GM23338 (cell line): Measurements from ENCODE around the gene MRPL37. TPM values are rescaled to one million over a fixed set of nuclear protein-coding genes. Genes with fewer than 3 reads are reported as not detected.
"Not testable (repeated sequence)": the region's sequence is repeated elsewhere in the genome, so short reads cannot be mapped to it uniquely, and the experiment has no call there.

Experiments used
- ATAC-seq: fragments of 200-7000 bp; cut with Tn5 transposase; 3 replicates; pipeline ENCODE4 v1.9.1; 2020
- DNase-seq: peaks from one replicate; pipeline ENCODE4 v3.0.0-alpha.2; 2015; ENCODE audit warnings: low spot score
- H2AFZ ChIP-seq: fragments of 200-600 bp; sonication (generic); 2 replicates; pipeline ENCODE4 v1.8.0; 2016; ENCODE audit warnings: antibody characterized with exemption, mild to moderate bottlenecking, moderate library complexity
- H3F3A ChIP-seq: fragments of 200-600 bp; sonication (generic); replicated peaks from 2 replicates; pipeline ENCODE4 v1.8.0; 2017; ENCODE audit warnings: antibody characterized with exemption, mixed run types, low read depth
- H3K27ac ChIP-seq: fragments of 200-600 bp; sonication (generic); 2 replicates; pipeline ENCODE4 v1.6.1; 2016; ENCODE audit warnings: low read depth
- H3K27me3 ChIP-seq: fragments of 200-600 bp; sonication (generic); 2 replicates; pipeline ENCODE4 v1.8.0; 2016; ENCODE audit warnings: mild to moderate bottlenecking, mixed run types, moderate library complexity; ENCODE audit not compliant: insufficient read depth
- H3K36me3 ChIP-seq: fragments of 200-600 bp; sonication (generic); 2 replicates; pipeline ENCODE4 v1.8.0; 2016; ENCODE audit warnings: mild to moderate bottlenecking; ENCODE audit not compliant: insufficient read depth
- H3K4me1 ChIP-seq: fragments of 200-600 bp; sonication (generic); 2 replicates; pipeline ENCODE4 v1.8.0; 2016; ENCODE audit warnings: mild to moderate bottlenecking, moderate library complexity; ENCODE audit not compliant: insufficient read depth
- H3K4me2 ChIP-seq: fragments of 200-600 bp; sonication (generic); 2 replicates; pipeline ENCODE4 v1.7.1; 2017; ENCODE audit warnings: mixed run types
- H3K4me3 ChIP-seq: fragments of 200-600 bp; sonication (generic); 2 replicates; pipeline ENCODE4 v1.6.1; 2016; ENCODE audit warnings: mixed run types
- H3K79me2 ChIP-seq: fragments of 200-600 bp; sonication (generic); replicated peaks from 2 replicates; pipeline ENCODE4 v1.8.0; 2017; ENCODE audit warnings: mild to moderate bottlenecking; ENCODE audit not compliant: insufficient read depth
- H3K9me2 ChIP-seq: fragments of 200-600 bp; sonication (generic); 2 replicates; pipeline ENCODE4 v1.8.0; 2017; ENCODE audit not compliant: insufficient read depth
- H4K20me1 ChIP-seq: fragments of 200-600 bp; sonication (generic); replicated peaks from 2 replicates; pipeline ENCODE4 v1.8.0; 2017; ENCODE audit warnings: mild to moderate bottlenecking; ENCODE audit not compliant: insufficient read depth
- H3K27ac Mint-ChIP-seq: 2 replicates; pipeline ENCODE4 v1.8.0; 2020; ENCODE audit warnings: inconsistent platforms, mild to moderate bottlenecking, moderate library complexity, mixed read lengths
- H3K27me3 Mint-ChIP-seq: 3 replicates; pipeline ENCODE4 v1.8.0; 2022; ENCODE audit warnings: low read depth, mild to moderate bottlenecking, moderate library complexity, mixed read lengths, inconsistent platforms; ENCODE audit not compliant: insufficient read depth, poor library complexity
- H3K36me3 Mint-ChIP-seq: 3 replicates; pipeline ENCODE4 v1.8.0; 2021; ENCODE audit warnings: low read depth, mild to moderate bottlenecking, inconsistent platforms, moderate library complexity, mixed read lengths
- H3K4me1 Mint-ChIP-seq: 3 replicates; pipeline ENCODE4 v1.8.0; 2020; ENCODE audit warnings: mild to moderate bottlenecking, inconsistent platforms, mixed read lengths
- H3K4me3 Mint-ChIP-seq: 3 replicates; pipeline ENCODE4 v1.8.0; 2021; ENCODE audit warnings: moderate library complexity, mild to moderate bottlenecking, inconsistent platforms, mixed read lengths
- H3K9me3 Mint-ChIP-seq: 3 replicates; pipeline ENCODE4 v1.8.0; 2020; ENCODE audit warnings: moderate library complexity, mild to moderate bottlenecking, inconsistent platforms, mixed read lengths
- CREB1 ChIP-seq: fragments of 250-450 bp; sonication (Bioruptor Pico); IDR thresholded peaks from 2 replicates; pipeline ENCODE4 v1.5.0; 2020; ENCODE audit warnings: low read depth, mild to moderate bottlenecking, moderate library complexity
- ETS1 ChIP-seq: IDR thresholded peaks from 2 replicates; pipeline ENCODE4 v1.6.1; 2016; ENCODE audit warnings: antibody characterized with exemption
- JUNB ChIP-seq: IDR thresholded peaks from one replicate; pipeline ENCODE4 v1.6.1; 2016; ENCODE audit warnings: antibody characterized with exemption; ENCODE audit not compliant: unreplicated experiment
- NANOG ChIP-seq: IDR thresholded peaks from 2 replicates; pipeline ENCODE4 v1.6.1; 2016; ENCODE audit warnings: antibody characterized with exemption, borderline replicate concordance
- STAT1 ChIP-seq: IDR thresholded peaks from one replicate; pipeline ENCODE4 v1.6.1; 2016; ENCODE audit warnings: antibody characterized with exemption; ENCODE audit not compliant: unreplicated experiment
- ZNF331 ChIP-seq: fragments of 250-450 bp; sonication (Bioruptor Pico); IDR thresholded peaks from 2 replicates; pipeline ENCODE4 v1.5.0; 2020; ENCODE audit warnings: low read depth, mild to moderate bottlenecking, moderate library complexity
- polyA plus RNA-seq: library from polyadenylated mRNA; unstranded; fragments of >200 nt; fragmentation: Nextera tagmentation; extraction: Ambion mirVana; gene quantifications from 2 replicates; pipeline ENCODE4 v1.2.1, GENCODE V29; 2016
- total RNA-seq: library from RNA; depleted of rRNA; stranded (reverse); fragments of >200 nt; shearing (Covaris generic); gene quantifications from 2 replicates; pipeline ENCODE4 v1.2.3, GENCODE V29; 2014
- TF ChIP-seq, protein P1 (sequence below): IDR thresholded peaks from one replicate; pipeline ENCODE4 v1.6.1; 2018; ENCODE audit warnings: antibody characterized with exemption; ENCODE audit not compliant: unreplicated experiment
- TF ChIP-seq, protein P2 (sequence below), 2 experiments: fragments of 200-600 bp in 1 of 2; sonication (generic) in 1 of 2; conservative IDR thresholded peaks; 2 replicates each; pipeline versions ENCODE4 v1.5.1 to v1.6.1; 2016 to 2017; ENCODE audit warnings: antibody characterized with exemption in 2 of 2, low read depth in 2 of 2, mild to moderate bottlenecking in 2 of 2, moderate library complexity in 1 of 2

The MRPL37 gene
- total and polyA plus RNA-seq, 2 experiments from 2014 or later, result 130 to 155 TPM

- TF ChIP-seq, protein P1, sequence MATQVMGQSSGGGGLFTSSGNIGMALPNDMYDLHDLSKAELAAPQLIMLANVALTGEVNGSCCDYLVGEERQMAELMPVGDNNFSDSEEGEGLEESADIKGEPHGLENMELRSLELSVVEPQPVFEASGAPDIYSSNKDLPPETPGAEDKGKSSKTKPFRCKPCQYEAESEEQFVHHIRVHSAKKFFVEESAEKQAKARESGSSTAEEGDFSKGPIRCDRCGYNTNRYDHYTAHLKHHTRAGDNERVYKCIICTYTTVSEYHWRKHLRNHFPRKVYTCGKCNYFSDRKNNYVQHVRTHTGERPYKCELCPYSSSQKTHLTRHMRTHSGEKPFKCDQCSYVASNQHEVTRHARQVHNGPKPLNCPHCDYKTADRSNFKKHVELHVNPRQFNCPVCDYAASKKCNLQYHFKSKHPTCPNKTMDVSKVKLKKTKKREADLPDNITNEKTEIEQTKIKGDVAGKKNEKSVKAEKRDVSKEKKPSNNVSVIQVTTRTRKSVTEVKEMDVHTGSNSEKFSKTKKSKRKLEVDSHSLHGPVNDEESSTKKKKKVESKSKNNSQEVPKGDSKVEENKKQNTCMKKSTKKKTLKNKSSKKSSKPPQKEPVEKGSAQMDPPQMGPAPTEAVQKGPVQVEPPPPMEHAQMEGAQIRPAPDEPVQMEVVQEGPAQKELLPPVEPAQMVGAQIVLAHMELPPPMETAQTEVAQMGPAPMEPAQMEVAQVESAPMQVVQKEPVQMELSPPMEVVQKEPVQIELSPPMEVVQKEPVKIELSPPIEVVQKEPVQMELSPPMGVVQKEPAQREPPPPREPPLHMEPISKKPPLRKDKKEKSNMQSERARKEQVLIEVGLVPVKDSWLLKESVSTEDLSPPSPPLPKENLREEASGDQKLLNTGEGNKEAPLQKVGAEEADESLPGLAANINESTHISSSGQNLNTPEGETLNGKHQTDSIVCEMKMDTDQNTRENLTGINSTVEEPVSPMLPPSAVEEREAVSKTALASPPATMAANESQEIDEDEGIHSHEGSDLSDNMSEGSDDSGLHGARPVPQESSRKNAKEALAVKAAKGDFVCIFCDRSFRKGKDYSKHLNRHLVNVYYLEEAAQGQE, result no peak
Observed at GRCh38 chr1:54165146-54165545, 34.8 kb upstream of the MRPL37 start (continued).

DNA sequence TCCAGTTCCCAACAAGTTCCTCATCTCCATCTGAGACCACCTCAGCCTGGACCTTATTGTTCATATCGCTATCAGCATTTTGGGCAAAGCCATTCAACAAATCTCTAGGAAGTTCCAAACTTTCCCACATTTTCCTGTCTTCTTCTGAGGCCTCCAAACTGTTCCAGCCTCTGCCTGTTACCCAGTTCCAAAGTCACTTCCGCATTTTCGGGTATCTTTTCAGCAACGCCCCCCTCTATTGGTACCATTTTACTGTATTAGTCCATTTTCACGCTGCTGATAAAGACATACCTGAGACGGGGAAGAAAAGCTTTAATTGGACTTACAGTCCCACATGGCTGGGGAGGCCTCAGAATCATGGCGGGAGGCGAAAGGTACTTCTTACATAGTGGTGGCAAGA, 33.6 kb upstream of the MRPL37 start:
- not testable (repeated sequence) for H2AFZ ChIP-seq, H3K4me2 ChIP-seq, H4K20me1 ChIP-seq, H3K36me3 ChIP-seq, H3K4me3 ChIP-seq, H3K27ac Mint-ChIP-seq, H3K9me2 ChIP-seq, H3K27ac ChIP-seq, H3K4me1 ChIP-seq, H3K79me2 ChIP-seq, DNase-seq, H3K27me3 ChIP-seq, H3F3A ChIP-seq, H3K4me3 Mint-ChIP-seq, H3K27me3 Mint-ChIP-seq, ATAC-seq, H3K36me3 Mint-ChIP-seq, H3K9me3 Mint-ChIP-seq
- peaks cover 10% of the 10 kb centered on the region; the same call in 2 of the 3 replicates for H3K4me1 Mint-ChIP-seq

- Mint-ChIP-seq H3K27ac (no peak overlapping the region), H3K4me3 (no peak overlapping the region), H3K27me3 (peaks cover 6% of the 10 kb centered on the region), H3K4me1 (peaks cover 10% of the 10 kb centered on the region; the same call in 2 of the 3 replicates), H3K9me3 (no peaks in the 10 kb centered on the region), H3K36me3 (no peaks in the 10 kb centered on the region)
- DNase-seq, result no peak
- Histone ChIP-seq H4K20me1 (no peaks in the 10 kb centered on the region), H3K4me1 (no peaks in the 10 kb centered on the region), H3K36me3 (no peaks in the 10 kb centered on the region), H2AFZ (no peak overlapping the region), H3F3A (no peaks in the 10 kb centered on the region), H3K27ac (no peak overlapping the region), H3K4me2 (no peak overlapping the region), H3K79me2 (no peaks in the 10 kb centered on the region), H3K4me3 (no peak overlapping the region), H3K27me3 (no peaks in the 10 kb centered on the region), H3K9me2 (no peaks in the 10 kb centered on the region)
- TF ChIP-seq STAT1, result no peak
- TF ChIP-seq, protein P1, result no peak
- no peak for TF ChIP-seq CREB1 (CRISPR knock-in tag)
- no peak for TF ChIP-seq ETS1
- TF ChIP-seq, protein P2, sequence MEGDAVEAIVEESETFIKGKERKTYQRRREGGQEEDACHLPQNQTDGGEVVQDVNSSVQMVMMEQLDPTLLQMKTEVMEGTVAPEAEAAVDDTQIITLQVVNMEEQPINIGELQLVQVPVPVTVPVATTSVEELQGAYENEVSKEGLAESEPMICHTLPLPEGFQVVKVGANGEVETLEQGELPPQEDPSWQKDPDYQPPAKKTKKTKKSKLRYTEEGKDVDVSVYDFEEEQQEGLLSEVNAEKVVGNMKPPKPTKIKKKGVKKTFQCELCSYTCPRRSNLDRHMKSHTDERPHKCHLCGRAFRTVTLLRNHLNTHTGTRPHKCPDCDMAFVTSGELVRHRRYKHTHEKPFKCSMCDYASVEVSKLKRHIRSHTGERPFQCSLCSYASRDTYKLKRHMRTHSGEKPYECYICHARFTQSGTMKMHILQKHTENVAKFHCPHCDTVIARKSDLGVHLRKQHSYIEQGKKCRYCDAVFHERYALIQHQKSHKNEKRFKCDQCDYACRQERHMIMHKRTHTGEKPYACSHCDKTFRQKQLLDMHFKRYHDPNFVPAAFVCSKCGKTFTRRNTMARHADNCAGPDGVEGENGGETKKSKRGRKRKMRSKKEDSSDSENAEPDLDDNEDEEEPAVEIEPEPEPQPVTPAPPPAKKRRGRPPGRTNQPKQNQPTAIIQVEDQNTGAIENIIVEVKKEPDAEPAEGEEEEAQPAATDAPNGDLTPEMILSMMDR (conservative IDR thresholded peaks at IDR 0.05; ENCODE audit: low read depth in 2 of 2), result no peak
- TF ChIP-seq JUNB, result no peak
- no peak for TF ChIP-seq NANOG
- no peak for TF ChIP-seq ZNF331
- no peak for ATAC-seq
Observed at GRCh38 chr1:54167422-54168139, 32.4 kb upstream of the MRPL37 start.
